Astrocyte (in vitro differentiated cells and primary cell): ENCODE results near the gene ZNF565.

Source experiments
- CTCF ChIP-seq: IDR thresholded peaks from 2 replicates; pipeline ENCODE4 v1.5.1; 2011; ENCODE audit warnings: low read depth, mild to moderate bottlenecking, inconsistent platforms, low read length, moderate library complexity; ENCODE audit not compliant: insufficient read depth
- EZH2 ChIP-seq: IDR thresholded peaks from 2 replicates; pipeline ENCODE4 v1.6.1; 2012; ENCODE audit warnings: mild to moderate bottlenecking, low read length, inconsistent platforms; ENCODE audit not compliant: insufficient read depth

- TF ChIP-seq CTCF, result no peak
- TF ChIP-seq EZH2, result no peak
These were observed 61.9 kb downstream of the ZNF565 start, which contains the start of gene COX7A1 for GRCh38 chr19:36152352-36153091.
